GM19395 (cell line): ENCODE data around the gene SLBP.

ENCODE experiments used
- ATAC-seq: cut with Tn5 transposase; IDR thresholded peaks from one replicate; pipeline ENCODE4 v1.9.1; 2021; ENCODE audit warnings: mild to moderate bottlenecking, moderate library complexity; ENCODE audit not compliant: unreplicated experiment

The SLBP gene

GRCh38 chr4:1656132-1656531, 56.0 kb downstream of the SLBP start:
- no peak for ATAC-seq

- no peak for ATAC-seq
Measured at GRCh38 chr4:1655676-1656075, 56.4 kb downstream of the SLBP start.

- no peak for ATAC-seq
Measured at GRCh38 chr4:1655081-1655480, 57.0 kb downstream of the SLBP start.

GRCh38 chr4:1654216-1654955, 57.7 kb downstream of the SLBP start:
- ATAC-seq = no peak

GRCh38 chr4:1653776-1654175, 58.3 kb downstream of the SLBP start:
- no peak for ATAC-seq

DNA sequence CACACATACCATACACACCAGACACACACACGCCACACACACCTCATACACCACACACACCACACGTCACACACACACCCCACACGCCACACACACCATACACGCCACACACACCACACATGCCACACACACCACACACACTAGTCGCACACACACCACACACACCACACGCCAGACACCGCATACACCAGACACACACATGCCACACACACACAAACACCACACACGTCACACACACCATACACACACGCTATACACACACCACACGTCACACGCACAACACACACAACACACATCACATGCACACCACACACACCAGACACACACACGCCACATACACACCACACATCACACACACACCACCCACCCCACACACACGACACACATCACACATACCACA, 60.0 kb downstream of the SLBP start:
- ATAC-seq = no peak

DNA sequence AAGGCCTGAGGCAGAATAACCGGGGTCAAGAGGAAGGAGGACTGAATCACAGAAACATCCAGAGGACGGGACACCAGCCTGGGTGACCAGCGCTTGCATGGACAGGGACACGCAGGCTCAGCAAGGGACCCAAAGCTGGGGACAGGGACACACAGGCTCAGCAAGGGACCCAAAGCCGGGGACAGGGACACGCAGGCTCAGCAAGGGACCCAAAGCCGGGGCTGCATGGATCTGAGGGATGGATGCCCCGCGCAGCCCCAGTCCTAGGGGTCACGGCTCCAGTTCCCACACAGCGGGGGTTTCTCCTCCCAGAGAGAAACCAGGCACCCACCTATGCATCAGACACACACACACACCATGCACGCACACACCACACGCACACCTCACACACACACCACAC, 60.5 kb downstream of the SLBP start:
- no peak for ATAC-seq

GRCh38 chr4:1648962-1649361, 63.2 kb downstream of the SLBP start:
- no peak for ATAC-seq

DNA sequence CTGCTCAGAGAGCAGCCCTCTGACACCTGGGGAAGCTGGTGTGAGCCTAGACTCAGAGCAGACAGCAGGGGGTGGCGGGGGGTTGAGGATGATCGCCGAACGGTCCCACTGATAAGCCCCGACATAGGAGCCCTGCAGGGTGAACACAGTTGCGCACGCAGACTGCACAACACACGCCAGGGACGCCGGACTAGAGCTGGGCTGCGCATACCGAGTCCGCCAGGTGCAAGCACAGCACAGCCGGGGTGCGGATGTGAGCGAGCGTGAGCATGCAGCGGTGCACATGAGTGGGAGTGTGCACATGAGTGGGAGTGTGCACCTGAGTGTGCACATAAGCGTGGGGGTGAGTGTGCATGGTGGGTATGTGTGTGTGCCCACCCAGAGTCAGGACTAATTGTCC, 64.7 kb downstream of the SLBP start:
- ATAC-seq = no peak

GRCh38 chr4:1646690-1647089, 65.4 kb downstream of the SLBP start:
- no peak for ATAC-seq

- ATAC-seq = no peak
Measured at GRCh38 chr4:1644891-1645657, 67.0 kb downstream of the SLBP start.

GRCh38 chr4:1643971-1644735, 68.0 kb downstream of the SLBP start:
- no peak for ATAC-seq
